HUDEP-2 (cell line): Measurements from ENCODE around the gene HDAC5.
"Not testable (repeated sequence)": the region's sequence is repeated elsewhere in the genome, so short reads cannot be mapped to it uniquely, and the experiment has no call there.

Experiments used
- DNase-seq, 76 experiments: peaks; one replicate each; lab custom pipeline; 2025; ENCODE audit not compliant: unreplicated experiment in 76 of 76; lab: John Stamatoyannopoulos, UW

Gene HDAC5

DNA sequence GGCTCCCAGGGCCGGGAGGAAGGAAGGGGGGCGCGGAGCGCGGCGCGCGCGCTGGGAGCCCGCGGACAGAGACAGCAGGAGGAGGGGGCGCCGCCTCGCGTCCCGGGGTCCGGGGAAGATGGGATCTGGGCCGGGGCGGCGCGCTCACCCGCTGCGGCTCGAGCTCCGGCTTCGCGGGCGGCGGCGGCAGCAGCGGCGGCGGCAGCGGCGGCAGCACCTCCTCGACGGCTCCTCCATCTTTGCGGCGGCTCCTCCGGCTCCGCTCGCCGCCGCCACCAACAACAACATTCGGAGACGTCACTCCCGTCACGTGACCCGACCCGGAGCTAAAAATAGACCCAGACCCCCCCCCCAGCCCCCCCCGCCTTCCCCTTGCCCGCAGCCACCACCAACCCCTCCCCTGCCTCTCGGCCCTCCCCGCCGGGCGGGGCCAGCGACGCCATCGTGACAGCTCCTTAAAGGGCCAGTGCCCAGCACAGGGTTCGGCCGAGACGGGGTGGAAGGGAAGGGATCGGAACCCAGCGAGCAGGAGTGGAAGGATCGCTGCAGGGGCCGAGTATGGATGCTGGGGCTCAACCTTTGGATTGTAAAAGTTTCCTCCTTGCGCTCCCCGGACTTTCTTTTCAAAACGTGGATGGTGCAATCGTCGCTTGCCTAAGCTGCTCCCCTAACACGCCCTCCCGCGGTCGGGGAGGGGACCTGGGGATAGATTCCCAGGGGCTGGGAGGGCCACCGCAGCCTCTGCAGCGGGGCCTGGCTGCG lies at the start of gene HDAC5:
Gene HDAC5 (minus strand): TSS at position 286 of the 762 bp plus-strand sequence. CDS start 6,126 bp downstream, outside the sequence.
- DNase-seq, result peak in 74 of 76 experiments; percentile 31 to 97 (median 90)

DNA sequence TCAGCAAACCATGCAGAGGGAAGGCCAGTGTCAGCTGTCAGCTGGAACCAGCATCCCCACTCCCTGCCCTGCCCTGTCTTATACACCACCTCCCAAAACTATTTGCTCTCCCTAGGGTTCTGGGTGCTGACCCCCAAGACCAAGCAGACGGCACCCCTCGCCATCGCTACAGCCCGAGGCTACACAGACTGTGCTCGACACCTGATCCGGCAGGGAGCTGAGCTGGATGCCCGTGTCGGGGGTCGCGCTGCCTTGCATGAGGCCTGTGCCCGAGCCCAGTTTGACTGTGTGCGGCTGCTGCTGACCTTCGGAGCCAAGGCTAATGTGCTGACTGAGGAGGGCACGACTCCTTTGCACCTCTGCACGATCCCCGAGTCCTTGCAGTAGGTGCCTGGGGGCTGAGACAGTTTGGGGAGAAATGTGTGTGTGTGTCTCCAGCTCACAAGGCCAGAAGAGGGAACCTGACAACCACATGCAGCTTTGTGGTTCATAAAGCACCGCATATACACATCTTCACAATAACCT lies 48.6 kb upstream of the HDAC5 start:
- no peak for DNase-seq

DNA sequence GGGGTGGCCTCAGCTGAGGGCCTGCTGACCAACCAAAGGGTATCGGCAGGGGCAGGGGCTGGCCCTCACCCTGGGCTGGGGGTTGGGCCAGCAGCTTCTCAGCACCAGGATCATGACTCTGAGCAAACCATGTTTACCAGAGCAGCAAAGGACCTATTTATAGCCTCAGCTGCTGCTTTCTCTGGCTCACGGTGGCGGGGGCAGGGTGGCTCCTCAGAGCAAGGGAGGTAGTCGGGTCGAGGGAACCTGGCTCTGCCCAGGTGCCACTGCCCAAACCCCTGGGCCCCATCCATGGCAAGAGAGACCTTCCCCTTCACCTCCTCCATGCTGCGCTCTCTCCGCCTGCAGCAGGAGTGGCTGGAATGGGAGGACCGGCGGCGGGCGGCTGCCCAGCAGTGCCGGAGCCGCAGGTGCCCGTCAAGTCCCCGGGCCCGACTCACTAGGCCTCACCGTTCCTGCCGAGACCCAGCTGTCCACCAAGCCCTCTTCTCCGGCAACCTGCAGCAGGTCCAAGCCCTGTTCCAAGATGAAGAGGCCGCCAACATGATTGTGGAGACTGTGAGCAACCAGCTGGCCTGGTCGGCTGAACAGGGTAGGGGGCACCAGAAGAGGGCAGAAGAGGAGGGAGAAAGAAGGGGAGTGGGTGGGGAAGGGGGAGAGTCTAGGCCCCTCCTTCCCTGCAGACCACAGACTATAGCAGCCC lies 47.2 kb upstream of the HDAC5 start, which contains the start of gene ASB16:
Gene ASB16 (plus strand): TSS at position 206 of the 703 bp plus-strand sequence. CDS start 86 bp downstream, at position 292.
- DNase-seq, result no peak

DNA sequence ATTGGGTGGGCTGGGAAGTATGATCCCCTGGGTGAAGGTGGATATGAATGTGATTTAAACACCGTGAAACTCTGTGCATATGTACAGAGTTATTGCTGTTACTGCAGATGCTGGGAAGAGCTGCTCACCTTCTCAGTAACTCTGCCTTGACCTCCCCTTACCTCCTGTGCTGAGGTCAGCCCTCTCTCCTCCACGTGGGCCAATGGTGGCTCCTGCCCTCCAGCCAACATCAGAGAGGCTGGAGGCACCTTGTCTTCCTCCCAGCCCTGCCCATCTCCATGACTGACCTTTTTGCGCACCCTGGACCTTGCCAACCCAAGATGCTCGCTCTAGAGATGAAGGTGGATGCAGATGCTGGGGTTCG lies 46.7 kb upstream of the HDAC5 start:
- no peak for DNase-seq

DNA sequence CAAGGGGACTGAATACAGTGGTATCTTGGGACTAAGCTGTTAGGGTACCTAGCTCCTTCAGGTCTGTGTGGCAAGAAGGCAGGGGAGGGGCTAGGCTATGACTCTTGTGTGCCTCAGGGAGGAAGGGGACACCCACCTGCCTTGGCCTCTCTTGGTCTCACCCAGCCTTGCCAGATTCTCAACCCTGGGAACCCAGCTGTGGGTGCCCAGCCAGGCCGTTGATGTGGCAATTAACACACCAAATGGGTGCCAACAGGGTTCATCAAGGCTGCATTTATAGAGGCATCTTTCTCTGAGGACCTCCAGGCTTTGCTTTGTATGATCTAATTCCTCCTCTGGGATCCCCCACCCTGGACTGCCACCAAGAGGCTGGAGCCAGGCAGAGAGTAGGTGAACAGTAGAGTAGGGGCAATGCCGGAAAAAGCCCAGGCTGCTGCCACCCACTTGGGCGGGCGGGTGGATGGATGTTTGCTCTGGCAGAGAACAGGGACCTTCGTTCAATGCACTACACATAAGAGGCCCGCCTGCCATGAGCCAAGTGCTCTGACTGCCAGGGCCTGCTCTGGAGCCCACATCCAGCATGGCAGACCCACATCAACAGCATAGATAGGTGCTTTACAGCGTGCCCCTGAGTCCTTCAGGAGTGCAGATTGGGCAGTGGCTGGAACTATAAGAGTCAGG lies 43.9 kb upstream of the HDAC5 start:
- DNase-seq, result no peak

DNA sequence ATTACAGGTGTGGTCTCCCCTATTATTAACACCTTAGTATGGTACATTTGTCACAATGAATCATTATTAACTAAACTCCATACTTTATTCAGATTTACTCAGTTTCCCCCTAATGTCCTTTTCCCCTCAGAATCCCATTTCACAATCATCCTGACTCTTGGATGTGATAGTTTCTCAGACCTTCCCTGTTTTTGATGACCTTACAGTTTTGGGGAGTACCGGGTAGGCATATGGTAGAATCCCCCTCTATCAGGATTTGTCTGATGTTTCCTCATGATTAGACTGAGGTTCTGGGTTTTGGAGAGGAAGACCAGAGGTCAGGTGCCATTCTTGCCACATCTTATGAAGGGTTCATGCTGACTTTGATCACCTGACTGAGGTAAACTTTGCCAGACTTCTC lies 41.0 kb upstream of the HDAC5 start:
- DNase-seq, result no peak

DNA sequence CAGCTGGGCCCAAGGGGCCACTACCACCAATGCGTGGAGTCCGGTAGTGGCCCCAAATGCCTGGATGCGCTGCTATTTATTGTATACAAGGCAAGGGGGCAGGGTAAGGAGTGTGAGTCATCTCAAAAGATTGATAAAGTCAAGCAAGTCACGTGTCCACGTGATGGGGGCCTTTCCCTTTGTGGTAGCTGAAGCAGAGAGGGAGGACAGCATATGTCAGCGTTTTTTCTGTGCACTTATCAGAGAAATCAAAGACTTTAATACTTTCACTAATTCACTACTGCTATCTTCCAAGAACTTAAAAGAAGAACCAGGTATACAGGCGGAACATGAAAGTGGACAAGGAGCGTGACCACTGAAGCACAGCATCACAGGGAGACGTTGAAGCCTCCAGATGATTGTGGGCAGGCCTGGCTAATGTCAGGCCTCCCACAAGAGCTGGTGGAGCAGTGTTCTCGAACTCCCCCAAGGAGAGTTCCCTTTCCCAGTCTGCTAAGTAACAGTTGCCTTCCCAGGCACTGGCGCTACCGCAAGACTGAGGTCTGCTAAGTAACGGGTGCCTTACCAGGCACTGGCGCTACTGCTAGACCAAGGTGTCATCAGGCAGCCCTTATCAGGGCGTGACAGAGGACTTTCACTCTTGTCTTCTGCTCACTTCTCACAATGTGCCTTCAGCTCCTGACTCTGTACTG lies 36.2 kb upstream of the HDAC5 start:
- peak in 74 of 76 experiments; percentile 29 to 90 (median 68) for DNase-seq

DNA sequence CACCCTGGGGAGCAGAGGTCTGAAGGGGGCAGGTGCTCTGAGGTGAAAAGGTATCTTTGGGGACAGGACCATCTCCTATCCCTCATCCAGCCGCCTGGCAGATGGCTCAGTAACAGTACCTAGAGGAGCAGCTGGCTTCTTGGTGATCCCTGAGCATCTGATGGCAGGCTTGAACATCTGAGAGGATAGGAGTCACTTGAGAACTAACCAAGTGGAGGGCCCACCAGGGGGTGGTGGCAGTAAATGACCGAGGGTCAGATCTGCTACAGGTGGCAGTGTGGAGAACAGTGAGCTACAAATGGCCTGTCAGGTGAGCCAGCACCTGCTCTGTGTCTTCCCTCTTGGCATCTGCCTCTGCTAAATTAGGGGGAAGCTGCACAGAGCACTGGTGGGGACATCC lies 32.0 kb upstream of the HDAC5 start:
- DNase-seq, result no peak

DNA sequence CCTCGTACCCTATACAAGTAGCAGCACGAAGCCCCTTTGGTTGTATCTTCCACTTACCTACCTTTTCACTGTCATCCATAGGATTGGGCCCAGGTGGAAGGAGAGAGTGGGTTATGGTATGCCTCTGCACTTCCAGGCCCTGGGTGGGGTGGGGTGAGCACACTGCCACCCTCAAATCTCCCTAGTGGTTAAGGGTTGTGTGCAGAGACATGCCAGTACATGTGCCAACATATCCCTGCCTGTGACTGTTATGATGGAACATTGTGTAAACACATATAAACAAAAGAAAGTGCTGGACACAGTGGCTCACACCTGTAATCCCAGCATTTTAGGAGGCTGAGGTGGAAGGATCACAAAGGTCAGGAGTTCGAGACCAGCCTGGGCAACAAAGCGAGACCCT lies 29.4 kb upstream of the HDAC5 start:
- no peak for DNase-seq

DNA sequence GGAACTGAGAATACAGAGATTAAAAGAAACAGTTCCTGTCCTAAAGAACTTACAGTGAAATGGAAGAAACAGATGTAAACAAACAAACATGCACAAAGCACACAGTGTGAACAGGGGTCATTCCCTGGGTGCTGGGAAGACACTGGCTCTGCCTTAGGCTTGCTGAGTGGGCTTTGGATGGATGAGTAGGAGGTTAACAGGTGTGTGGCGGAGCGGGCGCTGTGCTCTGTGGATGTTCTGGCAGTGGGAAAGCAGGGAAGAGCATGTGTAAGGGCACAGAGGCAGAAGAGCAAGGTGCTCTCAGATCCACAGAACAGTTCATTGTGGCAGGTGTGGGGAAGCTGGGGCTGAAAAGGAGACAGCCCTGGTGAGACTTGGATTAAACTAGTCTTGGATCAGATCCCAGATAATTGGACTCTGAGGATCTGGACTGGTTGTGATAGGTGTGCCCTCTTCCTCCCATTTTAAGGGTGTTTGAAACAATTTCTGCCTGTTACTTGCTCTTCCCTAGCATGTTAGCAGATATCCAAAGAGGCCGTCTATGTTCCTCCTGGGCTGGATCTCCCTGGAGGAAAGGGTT lies 26.4 kb upstream of the HDAC5 start:
- no peak for DNase-seq

DNA sequence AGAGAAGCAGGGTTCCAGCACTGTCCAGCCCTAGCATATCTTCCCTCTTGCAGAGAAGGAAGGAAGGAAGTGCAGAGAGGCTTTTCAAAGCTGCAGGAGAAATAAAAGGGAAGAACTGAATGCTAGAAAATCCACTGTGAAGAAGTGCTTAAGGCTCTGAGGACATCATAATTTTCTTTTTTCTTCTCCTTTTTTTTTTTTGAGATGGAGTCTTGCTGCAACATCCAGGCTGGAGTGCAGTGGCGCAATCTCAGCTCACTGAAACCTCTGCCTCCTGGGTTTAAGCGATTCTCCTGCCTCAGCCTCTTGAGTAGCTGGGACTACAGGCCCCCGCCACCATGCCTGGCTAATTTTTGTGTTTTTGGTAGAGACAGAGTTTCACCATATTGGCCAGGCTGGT lies 25.6 kb upstream of the HDAC5 start:
- not testable (repeated sequence) for DNase-seq

DNA sequence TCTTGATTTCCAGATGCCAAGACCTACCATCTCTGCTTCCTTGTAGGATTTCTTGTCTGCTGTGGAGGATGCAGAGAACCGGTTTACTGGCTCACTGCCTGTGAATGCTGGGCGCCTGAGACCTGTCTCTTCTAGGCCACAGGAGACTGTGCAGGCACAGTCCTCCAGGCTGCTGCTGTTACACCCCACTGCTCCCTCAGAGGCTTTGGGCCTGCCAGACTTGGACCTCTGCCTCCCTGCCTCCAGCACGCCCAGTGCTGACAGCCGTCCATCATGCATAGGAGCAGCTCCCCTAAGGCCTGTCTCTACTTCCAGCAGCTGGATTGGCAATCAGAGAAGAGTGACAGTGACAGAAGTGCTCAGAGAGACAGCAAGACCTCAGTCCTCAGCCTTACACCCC lies 24.4 kb upstream of the HDAC5 start:
- no peak for DNase-seq

DNA sequence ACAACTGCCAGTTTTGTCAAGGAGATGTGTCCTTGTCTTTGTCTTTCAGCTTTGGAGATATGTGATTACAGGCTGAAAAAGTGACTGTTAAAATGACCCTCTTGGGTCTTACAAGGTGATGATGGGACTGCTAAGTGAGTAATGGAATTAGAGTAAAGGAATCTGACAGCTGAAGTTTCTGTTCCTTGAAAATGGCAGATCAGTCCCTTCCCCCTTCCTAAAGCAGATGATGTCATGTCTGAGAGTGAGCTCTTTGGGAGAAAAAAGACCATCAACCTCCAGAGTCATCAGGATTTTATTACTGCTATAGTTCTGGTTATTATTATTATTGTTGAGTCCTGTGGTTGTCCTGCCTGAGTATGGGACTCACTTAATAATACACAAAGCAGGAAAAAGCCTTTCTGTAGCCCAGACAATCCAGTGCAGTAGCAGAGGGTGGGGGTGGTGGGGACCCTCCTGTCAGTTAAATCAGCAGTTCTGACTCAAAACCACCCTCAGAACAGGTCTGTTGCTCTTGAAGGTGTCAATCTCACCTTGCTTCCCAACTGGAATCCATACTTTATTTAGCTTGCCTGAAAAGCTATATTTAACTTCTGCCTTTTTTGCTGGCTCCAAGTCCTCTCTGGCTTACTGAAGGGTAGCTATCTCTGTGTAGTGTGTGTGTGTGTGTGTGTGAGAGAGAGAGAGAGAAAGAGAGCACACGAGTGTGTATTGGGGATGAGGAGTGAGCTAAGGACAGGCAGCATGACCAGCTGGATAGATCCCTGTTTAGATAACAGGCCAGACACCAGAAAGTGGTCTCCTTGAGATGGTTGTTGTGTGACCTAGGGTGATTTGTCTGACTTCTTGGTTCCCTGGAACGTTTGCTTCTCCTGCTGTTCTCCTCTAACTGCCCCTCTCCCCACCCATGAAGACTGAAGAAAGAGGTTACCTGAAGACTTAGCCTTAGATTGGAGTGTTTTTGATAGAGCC lies 23.2 kb upstream of the HDAC5 start:
- DNase-seq, result no peak

DNA sequence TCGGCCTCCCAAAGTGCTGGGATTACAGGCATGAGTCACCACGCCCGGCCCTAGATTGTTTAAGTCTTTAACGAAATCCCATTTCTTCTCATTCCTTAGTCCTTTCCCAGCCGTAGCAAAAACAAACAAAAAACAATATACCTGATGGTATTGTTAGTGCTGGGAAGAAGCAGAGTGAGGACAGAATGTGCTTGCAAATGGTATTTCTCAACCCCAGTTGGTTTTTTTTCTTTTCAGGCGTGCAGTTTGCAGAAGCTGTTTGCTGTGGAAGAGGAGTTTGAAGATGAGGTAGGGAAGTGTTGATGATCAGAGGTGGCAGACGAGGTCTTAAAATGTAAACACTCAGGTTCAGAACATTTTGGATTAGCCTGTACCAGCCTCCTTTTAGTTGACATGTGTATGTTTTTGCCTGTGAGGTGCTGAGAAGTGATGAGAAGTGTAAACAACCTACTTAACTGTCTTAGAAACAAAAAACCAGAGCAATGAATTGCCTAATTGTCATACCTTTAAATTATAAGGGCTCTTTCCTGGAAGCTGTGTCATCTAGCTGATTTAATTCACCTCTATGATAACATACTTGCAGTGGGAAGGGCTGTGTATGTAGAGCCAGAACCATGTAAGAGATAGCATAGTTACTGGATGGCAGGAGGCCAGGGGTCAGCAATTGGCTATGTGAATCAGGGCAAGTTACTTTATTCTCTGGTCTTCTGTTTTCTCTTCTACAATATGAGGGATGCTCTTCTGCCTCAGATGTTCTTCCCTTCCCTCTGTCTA lies 21.7 kb upstream of the HDAC5 start:
- DNase-seq, result peak in 20 of 76 experiments; percentile 2 to 30 (median 18)

DNA sequence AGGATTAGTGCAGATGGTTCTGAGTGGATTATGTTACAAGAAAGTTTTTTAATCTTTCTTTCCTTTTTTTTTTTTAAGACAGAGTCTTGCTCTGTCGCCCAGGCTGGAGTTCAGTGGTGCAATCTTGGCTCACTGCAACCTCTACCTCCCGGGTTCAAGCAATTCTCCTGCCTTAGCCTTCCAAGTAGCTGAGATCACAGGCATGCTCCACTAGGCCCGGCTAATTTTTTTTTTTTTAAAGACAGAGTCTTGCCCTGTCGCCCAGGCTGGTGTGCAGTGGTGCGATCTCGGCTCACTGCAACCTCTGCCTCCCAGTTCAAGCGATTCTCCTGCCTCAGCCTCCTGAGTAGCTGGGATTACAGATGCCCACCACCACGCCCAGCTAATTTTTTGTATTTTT lies 20.5 kb upstream of the HDAC5 start:
- DNase-seq, result not testable (repeated sequence)

DNA sequence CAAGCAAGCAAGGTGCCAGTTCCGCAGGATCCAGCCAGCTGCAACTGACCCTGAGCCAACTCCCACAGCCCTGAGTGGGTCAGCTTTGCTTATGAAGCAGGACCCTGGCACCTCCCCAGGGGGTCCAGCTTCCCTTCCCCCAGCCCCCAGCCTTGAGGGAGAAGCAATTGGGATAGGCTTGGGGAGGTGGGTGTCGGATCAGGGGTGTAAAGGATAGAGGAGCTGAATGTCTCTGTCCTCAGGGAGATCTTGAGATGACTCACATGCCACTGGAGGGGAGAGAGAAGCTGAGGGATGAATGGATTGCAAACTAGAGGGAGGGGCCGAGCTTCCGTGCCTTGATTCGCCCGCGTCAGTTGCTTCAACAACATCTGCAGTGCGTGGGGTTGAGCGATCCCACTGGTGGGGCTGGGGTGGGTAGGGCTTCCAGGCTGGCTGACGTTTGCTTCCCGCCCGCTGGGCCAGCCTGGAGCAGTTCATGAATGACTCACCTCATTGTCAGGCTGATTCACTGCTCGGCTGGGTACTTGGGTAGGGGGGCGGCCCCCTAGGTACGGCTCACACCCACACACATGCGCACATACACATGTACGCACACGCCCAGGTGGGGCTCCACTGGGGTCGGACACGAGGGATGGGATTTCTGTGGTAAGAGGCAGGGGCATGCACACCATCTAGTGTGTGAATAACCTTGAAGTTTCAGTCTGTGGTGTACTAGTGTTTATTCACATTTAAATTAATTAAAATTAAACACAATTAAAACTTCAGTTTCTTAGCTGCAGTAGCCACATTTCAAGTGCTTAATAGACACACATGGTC lies 14.7 kb upstream of the HDAC5 start:
- peak in 64 of 76 experiments; percentile 9 to 84 (median 50) for DNase-seq

DNA sequence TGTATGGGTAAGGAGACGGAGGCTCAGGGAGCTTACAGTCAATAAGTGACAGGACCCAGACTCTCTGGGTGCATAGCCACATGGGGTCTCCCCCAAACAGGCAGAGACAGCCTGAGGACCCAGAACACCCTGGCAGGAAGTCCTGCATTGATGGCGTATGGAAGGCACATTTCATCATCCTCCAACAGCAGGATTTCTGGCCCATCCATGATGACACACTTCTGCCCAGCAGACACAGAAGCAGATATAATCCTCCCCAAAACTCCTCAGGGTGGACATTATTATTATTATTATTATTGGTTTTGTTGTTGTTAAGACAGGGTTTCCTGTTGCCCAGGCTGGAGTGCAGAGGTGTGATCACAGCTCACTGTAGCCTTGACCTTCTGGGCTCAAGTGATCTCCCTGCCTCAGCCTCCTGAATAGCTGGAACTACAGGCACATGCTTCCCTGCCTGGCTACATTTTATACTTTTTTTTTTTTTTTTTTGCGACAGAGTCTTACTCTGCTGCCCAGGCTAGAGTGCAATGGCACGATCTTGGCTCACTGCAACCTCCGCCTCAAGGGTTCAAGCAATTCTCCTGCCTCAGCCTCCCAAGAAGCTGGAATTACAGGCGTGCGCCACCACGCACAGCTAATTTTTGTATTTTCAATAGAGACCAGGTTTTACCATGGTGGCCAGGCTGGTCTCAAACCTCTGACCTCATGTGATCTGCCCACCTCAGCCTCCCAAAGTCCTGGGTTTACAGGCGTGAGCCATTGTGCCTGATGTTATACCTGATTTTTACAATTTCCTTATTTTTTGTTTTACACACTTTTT lies 11.5 kb upstream of the HDAC5 start:
- no peak for DNase-seq
